Right lobe of liver (tissue), 4 donors: Measurements from ENCODE around the gene KCNQ5.

Experiments used
- POLR2A ChIP-seq: fragments of 450-650 bp; IDR thresholded peaks from one replicate; pipeline ENCODE4 v1.6.1; 2017; ENCODE audit warnings: antibody characterized with exemption, mild to moderate bottlenecking
- TF ChIP-seq, protein P1 (sequence below), 4 donors: fragments of 200-600 bp in 3 of 4; fragments of 450-650 bp in 1 of 4; IDR thresholded peaks; one replicate each; pipeline versions ENCODE4 v1.5.1 to v1.8.0; 2016 to 2022; ENCODE audit warnings: antibody characterized with exemption in 4 of 4, mild to moderate bottlenecking in 2 of 4
- donor health status: DM: no; HTN: no; CAD: no.
- donor health status: DM: no; HTN: no; CAD: no.
- donor health status: DM: no; HTN: yes; CAD: no.

DNA sequence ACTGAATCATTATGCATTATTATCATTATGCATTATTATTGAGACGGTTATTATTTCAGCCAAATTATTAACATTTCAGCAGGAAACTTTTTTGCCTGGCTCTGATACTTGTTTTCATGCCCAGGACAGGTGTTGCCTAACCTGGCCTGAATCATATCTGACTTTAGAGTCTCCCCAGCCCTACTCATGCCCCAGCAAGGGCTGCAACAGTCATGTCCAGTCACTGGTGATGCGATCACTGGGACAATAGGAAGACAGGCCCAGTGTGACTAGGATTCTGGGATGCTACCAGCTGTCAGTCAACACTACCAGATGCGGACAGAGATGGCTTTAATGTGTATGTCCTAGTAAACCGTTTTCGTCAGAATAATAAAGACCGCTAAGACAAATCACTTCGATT lies 318.4 kb downstream of the KCNQ5 start:
- no peak for TF ChIP-seq POLR2A
- TF ChIP-seq, protein P1, sequence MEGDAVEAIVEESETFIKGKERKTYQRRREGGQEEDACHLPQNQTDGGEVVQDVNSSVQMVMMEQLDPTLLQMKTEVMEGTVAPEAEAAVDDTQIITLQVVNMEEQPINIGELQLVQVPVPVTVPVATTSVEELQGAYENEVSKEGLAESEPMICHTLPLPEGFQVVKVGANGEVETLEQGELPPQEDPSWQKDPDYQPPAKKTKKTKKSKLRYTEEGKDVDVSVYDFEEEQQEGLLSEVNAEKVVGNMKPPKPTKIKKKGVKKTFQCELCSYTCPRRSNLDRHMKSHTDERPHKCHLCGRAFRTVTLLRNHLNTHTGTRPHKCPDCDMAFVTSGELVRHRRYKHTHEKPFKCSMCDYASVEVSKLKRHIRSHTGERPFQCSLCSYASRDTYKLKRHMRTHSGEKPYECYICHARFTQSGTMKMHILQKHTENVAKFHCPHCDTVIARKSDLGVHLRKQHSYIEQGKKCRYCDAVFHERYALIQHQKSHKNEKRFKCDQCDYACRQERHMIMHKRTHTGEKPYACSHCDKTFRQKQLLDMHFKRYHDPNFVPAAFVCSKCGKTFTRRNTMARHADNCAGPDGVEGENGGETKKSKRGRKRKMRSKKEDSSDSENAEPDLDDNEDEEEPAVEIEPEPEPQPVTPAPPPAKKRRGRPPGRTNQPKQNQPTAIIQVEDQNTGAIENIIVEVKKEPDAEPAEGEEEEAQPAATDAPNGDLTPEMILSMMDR (IDR thresholded peaks at IDR 0.05) = no peak
